Purkinje cell (primary cell): ENCODE results near the gene SPAAR. TPM values are rescaled to one million over a fixed set of nuclear protein-coding genes. Genes with fewer than 3 reads are reported as not detected.

Source experiments
- polyA plus RNA-seq: library from polyadenylated mRNA; unstranded; fragments of >200 nt; fragmentation: Nextera tagmentation; gene quantifications from 2 replicates; pipeline ENCODE4 v1.2.1, GENCODE V29; 2014

SPAAR gene, protein sequence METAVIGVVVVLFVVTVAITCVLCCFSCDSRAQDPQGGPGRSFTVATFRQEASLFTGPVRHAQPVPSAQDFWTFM
- 0.42 and 0.52 TPM in 2 replicates for polyA plus RNA-seq

DNA sequence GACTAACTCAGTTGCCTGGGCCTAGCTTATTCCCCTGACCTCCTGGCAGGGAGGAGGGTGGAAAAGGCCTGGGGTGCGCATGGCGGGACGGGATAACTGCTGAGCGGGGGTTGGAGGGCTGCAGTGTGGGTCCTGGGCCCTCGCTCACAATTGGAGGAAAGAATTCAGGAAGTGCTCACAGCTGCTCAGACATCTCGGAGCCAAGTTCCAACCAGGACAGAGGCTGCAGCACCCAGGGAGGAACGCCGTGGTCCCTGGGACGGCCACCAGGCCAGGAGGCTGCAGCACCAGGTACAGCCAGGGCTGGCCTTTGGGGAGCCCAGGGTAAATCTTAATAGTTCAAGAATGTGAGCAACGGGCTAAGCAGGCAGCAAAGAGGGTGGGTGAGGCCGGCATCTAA, at the start of gene SPAAR:
TSS of gene SPAAR (plus strand) at position 217 of the 400 bp plus-strand sequence. CDS start 974 bp downstream, outside the sequence.

DNA sequence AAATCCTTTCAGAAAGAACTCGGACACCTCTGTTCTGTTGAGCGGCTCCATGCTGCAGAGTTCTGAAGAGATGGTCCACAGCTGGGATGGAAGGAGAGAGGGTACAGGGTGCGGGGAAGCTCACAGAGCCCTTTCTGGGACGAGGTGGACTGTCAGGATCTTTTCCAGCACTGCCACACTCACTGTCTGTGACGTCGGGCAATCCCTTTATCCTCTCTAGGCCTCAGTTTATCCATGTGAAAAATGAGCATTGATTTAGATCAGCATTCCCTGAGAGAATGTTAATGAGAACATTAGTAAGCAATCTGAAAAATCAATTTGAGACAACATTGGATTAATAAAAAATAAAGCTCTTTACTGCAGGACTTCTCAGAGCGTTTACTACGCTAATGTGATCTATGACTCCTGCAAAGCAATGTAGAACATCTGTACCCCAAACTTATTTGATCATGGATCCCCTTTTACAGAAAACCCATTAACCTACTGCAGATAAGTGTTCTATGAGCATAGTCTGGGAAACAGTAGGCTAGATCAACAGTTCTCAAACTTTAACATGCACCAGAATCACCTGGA, 38.9 kb upstream of the SPAAR start, which contains the start of gene OR13J1:
TSS of gene OR13J1 (minus strand) at position 51 of the 573 bp plus-strand sequence. CDS start at position 51, 0 bp downstream.

DNA sequence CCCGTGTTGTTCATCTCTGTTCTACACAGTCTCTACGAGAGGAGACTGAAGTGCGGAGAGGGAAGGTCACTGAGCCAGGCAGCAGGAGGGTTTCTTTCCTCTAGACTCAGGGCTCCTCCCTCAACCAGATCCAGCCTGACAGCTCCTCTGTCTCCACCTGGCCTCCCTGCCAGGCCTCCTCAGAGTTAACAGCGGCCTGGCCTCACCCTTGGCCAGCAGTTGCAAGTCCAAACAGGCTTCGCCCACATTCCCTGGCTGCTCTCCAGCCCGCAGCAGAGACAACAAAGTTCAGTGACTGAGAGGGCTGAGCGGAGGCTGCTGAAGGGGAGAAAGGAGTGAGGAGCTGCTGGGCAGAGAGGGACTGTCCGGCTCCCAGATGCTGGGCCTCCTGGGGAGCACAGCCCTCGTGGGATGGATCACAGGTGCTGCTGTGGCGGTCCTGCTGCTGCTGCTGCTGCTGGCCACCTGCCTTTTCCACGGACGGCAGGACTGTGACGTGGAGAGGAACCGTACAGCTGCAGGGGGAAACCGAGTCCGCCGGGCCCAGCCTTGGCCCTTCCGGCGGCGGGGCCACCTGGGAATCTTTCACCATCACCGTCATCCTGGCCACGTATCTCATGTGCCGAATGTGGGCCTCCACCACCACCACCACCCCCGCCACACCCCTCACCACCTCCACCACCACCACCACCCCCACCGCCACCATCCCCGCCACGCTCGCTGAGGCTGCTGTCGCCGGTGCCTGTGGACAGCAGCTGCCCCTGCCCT, 3.2 kb upstream of the SPAAR start, which contains the start of gene HRCT1:
TSS of gene HRCT1 (plus strand) at position 291 of the 768 bp plus-strand sequence. CDS start at position 377, 86 bp downstream.

DNA sequence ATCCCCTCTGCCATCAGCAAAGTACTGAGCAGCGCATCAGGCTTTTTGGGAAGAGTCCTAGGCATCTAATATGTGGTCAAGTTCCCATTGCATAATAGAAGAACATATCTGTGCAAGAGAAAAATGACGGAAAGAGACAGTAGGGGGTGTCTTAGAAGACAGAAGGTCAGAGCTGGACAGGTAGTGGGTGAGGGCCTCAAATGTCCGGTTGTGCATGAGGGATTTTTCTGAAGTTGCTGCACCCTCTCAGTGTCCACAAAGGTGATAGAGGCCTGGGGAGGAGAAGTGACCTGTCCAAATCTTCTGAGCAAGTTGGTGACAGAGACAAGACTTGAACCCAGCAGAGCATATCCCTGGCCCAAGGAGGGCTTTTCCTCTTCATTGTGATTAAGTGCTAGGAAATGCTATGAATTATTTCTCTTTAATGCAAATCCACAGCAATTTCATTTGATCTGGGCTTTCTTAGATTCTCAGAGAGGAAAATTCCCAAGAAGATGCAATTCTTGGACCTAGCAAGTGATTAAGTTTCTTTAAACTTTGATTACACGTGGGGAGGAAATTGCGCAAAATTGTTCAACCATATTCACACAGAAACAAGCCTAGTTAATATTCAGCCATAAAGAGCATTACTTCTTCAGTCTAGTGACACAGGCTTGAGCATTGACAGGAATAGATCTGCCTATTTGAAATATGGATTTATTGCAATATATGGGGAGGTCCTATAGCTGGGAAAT, 49.0 kb downstream of the SPAAR start, which contains the start of gene OR2S2:
TSS of gene OR2S2 (minus strand) at position 51 of the 734 bp plus-strand sequence. CDS start 56 bp downstream, outside the sequence.

Other genes starting within 250 kb of the SPAAR start
- gene ARHGEF39, start 244.3 kb upstream of the SPAAR start, polyA plus RNA-seq = 0.21 TPM in 1 of 2 replicates, not detected in the other
- gene CA9, start 235.6 kb upstream of the SPAAR start, polyA plus RNA-seq = not detected in 2 replicates
- gene TPM2, start 219.6 kb upstream of the SPAAR start, polyA plus RNA-seq = 11.3 and 17.9 TPM in 2 replicates
- gene TLN1, start 177.3 kb upstream of the SPAAR start, polyA plus RNA-seq = 0.22 and 1.1 TPM in 2 replicates
- gene CREB3, start 176.8 kb upstream of the SPAAR start, polyA plus RNA-seq = 14.3 and 17.7 TPM in 2 replicates
- 41.6 and 47.0 TPM in 2 replicates for gene GBA2, start 160.3 kb upstream of the SPAAR start, polyA plus RNA-seq
- gene RGP1, start 160.2 kb upstream of the SPAAR start, polyA plus RNA-seq = 0.98 and 2.6 TPM in 2 replicates
- gene MSMP, start 155.2 kb upstream of the SPAAR start, polyA plus RNA-seq = 5.6 TPM in 1 of 2 replicates, not detected in the other
- gene NPR2, start 117.9 kb upstream of the SPAAR start, polyA plus RNA-seq = 13.5 and 29.0 TPM in 2 replicates
- 1.3 and 6.8 TPM in 2 replicates for gene SPAG8, start 97.2 kb upstream of the SPAAR start, polyA plus RNA-seq
- 14.5 and 34.4 TPM in 2 replicates for gene HINT2, start 94.4 kb upstream of the SPAAR start, polyA plus RNA-seq
- not detected in 2 replicates for gene FAM221B, start 80.8 kb upstream of the SPAAR start, polyA plus RNA-seq
- 7.1 and 9.0 TPM in 2 replicates for gene TMEM8B, start 80.3 kb upstream of the SPAAR start, polyA plus RNA-seq
- not detected in 2 replicates for gene OR13J1, start 39.1 kb upstream of the SPAAR start, polyA plus RNA-seq
- gene HRCT1, start 3.3 kb upstream of the SPAAR start, polyA plus RNA-seq = not detected in 2 replicates
- gene OR2S2, start 48.7 kb downstream of the SPAAR start, polyA plus RNA-seq = not detected in 2 replicates
- gene RECK, start 127.4 kb downstream of the SPAAR start, polyA plus RNA-seq = 3.4 and 4.3 TPM in 2 replicates
- 4.2 and 4.4 TPM in 2 replicates for gene GLIPR2, start 227.2 kb downstream of the SPAAR start, polyA plus RNA-seq